ENCODE measurements around the gene ADAMTS17. TPM values are rescaled to one million over a fixed set of nuclear protein-coding genes. Genes with fewer than 3 reads are reported as not detected.
"Not testable (repeated sequence)": the region's sequence is repeated elsewhere in the genome, so short reads cannot be mapped to it uniquely, and the experiment has no call there.

Gene ADAMTS17
- total RNA-seq, 1 experiment from 2014 or later: 0.25 TPM

DNA sequence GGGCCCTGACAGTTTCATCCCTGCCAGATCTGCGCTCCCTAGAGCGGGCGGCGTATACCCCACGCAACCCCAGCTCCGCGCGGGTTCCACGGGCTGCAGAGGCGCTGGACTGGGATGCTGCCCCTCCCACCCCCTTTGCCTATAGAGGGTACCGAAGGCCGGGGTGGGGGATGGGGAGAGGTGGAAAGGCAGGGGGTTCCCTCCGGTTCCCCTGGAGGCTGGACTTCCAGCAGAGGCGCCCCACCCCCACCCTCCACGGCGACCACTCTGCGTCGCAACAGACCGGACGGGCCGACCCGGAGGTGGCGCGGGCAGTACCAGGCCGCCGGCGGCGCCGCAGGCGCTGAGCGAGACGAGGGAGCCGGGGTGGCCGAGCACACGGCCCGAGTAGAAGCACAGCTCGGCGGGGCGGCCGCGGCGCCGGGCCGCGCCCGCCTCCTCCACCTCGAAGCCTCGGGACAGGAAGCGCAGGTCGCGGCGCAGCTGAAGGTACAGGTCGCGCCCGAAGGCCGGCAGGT, 995 bp downstream of the ADAMTS17 start:
- DNase-seq (ENCODE audit: low spot score): no peak

DNA sequence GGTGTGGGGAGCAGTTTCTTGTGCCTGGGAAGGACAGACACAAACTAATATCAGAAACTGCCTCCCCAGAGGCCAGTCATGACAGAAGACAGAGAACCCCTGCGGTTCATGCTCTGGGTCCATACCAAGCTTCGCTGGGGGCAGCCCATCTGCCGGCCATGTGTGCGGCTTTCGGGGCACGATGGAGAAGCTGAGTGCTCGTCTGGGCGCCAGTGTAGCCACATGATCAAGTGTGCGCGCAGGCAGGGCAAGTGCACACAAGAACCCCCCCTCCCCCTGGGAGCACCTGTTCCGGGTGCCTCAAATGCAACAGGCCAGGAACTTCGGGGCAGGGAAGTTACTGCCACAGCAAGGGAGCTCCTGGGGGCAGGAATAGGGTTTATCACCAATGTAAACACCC, 1.8 kb downstream of the ADAMTS17 start:
- DNase-seq (ENCODE audit: low spot score): no peak

DNA sequence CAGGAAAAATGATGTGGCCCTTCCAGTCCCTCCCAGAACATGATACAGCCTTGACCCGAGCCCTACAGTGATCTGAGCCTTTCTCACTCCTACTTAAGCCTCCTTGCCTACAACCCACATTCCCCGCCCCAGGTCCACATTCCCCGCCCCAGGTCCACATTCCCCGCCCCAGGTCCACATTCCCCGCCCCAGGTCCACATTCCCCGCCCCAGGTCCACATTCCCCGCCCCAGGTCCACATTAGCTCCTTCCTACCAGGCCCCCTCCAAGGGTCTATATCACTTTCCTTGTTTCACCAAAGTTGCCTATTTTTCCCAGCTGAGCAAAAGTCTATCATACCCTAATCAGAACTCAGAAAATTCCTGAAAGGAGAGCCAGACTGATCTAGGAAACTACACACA, 2.3 kb downstream of the ADAMTS17 start:
- not testable (repeated sequence) for DNase-seq (ENCODE audit: low spot score)

DNA sequence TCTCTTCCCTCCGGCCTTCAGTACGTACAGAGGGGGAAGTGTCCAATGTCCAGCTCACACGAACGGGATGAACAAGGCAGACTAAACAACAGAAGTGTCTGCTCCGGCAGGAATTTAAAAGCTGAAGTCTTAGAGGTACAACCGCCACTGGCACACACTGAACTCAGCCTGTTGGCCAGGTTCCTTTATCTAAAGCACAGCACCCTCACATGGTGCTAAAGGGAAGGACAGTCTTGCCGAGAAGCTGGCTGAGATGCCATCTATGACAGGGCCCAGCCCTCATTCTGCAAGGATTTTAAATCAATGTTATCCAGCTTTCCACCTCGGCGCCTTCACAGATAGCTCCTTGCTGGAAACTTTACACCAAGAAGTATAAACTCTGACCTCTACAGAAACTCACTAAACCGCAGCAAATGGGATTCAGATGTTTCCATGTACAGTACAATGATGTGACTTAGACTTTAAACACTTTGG, 2.8 kb downstream of the ADAMTS17 start:
- peak; percentile 70 for DNase-seq (ENCODE audit: low spot score)

GRCh38 chr15:100338247-100338646, 3.5 kb downstream of the ADAMTS17 start:
- no peak for DNase-seq (ENCODE audit: low spot score)

- no peak for DNase-seq (ENCODE audit: low spot score)
Observed at GRCh38 chr15:100337096-100338044, 4.4 kb downstream of the ADAMTS17 start.

DNA sequence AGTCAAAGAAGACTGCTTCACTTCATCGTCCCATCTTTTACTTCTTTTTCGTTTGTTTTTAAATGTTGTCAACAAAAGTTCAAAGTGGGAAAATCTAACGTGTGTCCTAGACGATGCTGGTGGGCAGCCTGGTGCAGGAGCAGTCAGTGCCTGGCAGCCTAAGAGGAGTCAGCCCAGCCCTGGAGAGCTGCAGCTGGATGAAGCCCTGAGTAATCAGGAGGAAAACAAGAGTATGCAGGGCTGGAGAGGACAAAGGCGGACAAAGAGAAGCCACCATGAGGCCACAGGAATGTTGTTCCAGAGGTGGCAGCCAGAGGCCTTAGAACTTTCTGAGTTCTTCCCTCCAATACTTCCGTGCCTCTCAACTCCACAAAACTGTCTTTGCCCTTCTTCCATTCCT, 5.7 kb downstream of the ADAMTS17 start:
- DNase-seq (ENCODE audit: low spot score): no peak

GRCh38 chr15:100335335-100335999, 6.3 kb downstream of the ADAMTS17 start:
- DNase-seq (ENCODE audit: low spot score): no peak

- DNase-seq (ENCODE audit: low spot score): no peak
Observed at GRCh38 chr15:100334905-100335304, 6.9 kb downstream of the ADAMTS17 start.

GRCh38 chr15:100334456-100334855, 7.3 kb downstream of the ADAMTS17 start:
- DNase-seq (ENCODE audit: low spot score): no peak

DNA sequence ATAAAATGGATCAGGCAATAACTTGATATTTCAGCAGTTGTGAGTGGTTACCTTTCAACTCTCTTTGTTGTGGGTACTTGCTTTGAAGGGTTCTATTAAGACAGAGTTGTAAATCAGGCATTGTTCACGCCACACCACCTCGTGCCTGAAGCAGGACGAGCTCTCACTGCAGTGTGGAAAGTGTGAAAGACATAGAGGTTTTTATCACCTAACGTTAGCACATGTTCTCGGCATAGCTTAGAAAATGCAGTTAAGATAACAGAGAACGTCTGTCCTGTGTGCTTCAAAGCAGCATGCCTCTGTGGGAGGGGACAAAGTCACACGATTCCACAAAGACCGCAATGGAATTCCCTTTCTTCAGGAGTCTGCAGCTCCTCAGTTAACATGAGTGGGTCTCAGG, 7.8 kb downstream of the ADAMTS17 start:
- DNase-seq (ENCODE audit: low spot score): no peak

- DNase-seq (ENCODE audit: low spot score): no peak
Observed at GRCh38 chr15:100333236-100333635, 8.5 kb downstream of the ADAMTS17 start.

DNA sequence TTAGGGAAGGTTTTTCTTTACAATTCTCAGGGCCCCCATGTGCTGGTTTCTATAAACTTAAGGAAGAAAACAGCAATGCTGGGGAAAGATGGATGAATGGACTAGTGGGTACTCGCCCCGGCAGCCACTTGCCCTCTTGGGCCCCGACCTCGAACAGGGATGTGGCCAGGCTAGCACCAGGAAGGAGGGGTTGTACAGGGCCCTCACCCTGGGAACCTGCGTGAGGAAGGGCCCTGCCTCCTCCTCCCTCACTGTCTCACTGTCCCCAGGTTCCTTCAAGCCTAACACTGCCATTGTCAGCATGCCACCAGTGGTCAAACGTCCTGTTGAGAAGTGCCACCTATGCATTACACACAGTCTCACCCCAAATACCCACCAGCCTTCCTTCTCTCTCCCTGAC, 9.1 kb downstream of the ADAMTS17 start:
- DNase-seq (ENCODE audit: low spot score): no peak

DNA sequence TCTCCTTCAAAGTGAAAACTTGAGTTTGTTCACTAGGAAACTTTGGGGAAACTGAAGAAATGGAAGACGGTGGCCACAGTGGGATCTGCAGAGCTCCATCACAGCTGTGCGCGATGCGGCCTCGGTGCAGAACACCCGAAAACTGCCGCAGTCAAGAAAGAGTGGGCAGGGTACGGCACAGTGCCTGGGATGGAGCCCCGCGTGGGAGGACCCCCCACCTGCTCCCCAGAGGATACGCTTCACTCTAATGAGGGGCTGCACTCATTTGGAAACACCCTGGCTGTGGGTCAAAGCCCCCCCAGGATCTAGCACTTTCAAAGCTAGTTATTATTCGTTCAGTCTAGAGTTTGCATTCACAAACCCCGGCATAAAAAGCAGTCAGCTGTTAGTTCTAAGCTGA, 9.5 kb downstream of the ADAMTS17 start:
- DNase-seq (ENCODE audit: low spot score): no peak

DNA sequence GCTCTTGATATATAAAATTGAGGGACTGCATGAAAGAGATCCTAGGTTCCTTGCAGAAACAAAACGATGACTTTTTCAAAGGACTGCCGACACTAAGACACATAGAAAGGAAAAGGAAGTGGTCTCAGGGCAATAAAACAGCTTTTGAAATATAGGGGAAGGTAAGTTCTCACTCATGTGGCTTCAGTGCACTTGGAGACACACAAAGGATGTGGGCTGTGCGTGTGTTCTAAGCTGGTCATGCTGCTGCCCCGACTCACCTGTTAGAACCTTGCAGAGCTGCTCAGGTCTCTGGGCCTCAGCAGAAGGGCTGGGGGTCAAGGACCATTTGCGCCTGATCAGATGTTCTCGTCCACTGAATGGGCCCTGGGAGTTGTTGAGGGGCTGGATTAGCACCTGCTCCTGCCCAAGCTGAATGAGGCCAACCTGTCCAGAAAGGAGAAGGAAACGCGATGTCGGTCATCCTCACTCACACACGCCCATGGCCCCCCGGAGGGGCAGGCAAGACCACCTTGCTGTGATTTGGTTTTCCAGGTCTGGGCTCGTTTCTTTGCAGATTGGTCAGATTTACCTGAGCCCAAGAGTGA, 11.1 kb downstream of the ADAMTS17 start:
- DNase-seq (ENCODE audit: low spot score): no peak

- no peak for DNase-seq (ENCODE audit: low spot score)
Observed at GRCh38 chr15:100330221-100330620, 11.6 kb downstream of the ADAMTS17 start.

DNA sequence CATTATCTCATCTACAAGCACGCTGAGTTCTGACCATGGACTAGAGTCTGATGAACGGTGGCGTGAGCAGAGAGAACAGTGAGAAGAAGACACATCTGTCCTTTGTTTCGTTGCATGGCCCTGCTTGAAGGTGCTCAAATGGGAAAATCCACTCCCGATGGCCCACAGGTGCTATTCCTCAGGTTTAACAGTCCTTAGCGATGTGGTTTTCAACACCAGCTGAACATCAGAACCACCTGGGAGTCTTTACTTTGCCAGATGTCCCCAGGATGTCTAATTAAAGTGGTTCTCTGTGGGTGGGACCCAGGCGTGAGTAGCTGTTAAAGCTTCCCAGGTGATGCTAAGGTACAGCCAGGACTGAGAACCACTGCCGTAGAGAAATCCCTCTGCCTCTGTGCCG, 13.0 kb downstream of the ADAMTS17 start:
- DNase-seq (ENCODE audit: low spot score): no peak

DNA sequence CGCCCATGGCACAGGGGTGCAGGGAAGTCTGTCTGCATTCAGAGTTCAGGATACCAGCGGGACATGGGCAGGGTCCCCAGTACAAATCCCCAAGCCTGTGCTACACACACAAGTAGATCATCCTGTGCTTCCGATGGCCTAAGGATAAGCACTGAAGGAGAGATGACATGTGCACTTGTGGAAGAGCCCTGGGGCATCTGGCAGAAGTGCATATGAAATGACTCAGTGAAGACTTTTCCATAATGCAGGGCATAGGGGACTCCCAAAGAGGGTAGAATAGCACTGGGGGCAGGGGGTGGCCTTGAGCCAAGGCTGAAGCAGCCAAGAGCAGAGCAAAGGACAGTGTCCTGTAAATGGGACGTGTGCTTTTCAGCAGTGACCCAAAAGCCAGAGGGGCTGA, 22.9 kb downstream of the ADAMTS17 start:
- DNase-seq (ENCODE audit: low spot score): no peak

DNA sequence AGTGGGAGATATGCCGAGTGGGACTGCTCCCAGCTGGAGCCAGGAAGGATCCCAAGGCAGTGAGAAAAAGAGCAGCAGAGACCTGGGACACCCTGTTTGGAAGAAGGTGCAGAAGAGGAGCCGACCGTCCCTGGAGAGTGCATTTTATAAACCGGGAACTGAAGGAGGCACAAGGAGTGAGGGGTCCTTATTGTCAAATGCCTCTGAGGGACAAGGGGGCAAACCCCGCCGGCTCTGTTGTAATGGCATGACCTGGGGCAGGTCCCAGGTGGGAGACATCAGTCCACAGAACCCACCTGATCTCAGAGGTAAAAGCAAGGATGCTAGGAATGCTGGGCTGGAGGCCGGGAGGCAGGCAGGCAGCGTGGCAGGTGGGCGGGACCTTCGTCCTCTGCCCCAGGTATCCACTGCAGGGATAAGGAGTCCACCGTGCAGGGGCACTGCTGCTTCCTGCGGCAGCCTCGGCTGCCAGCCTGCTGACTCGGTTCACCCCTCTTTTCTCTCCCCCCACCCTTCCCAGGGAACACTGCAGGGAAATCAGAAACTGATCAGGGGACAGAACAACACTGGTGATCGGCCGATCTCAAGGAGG, 26.9 kb downstream of the ADAMTS17 start:
- no peak for DNase-seq (ENCODE audit: low spot score)

DNA sequence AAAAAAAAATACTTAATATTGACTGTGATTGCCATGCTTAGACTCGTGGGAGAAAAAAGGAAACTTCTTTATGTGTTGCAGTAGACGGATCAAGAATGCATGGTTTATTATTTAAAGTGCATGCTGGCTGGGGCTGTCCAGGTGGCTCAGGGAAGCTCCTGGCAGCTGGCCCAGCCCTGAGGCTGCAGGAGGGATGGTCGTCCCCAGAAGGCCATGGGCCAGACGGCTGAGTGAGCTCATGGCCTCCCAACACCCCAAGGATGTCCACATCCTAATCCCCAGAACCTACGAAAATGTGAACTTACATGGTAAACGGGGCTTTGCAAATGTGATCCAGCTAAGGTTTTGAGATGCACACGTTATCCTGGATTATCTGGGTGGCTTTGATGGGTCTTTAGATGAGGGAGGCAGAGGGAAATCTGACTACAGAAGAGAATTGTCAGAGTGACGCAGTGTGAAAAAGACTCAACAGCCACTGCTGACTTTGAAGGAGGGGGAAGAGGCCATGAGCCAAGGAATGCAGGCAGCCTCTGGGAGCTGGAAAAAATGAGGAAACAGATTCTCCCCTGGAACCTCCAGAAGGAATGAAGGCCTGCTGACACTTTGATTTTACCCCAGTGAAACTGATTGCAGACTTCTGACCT, 29.8 kb downstream of the ADAMTS17 start:
- DNase-seq (ENCODE audit: low spot score): no peak

- DNase-seq (ENCODE audit: low spot score): no peak
Observed at GRCh38 chr15:100311154-100311625, 30.6 kb downstream of the ADAMTS17 start.

All from H4 (cell line).